Upper lobe of left lung (tissue), 4 donors: Measurements from ENCODE around the gene SMOC2.

Source experiments
- POLR2A ChIP-seq, 4 donors: fragments of 450-650 bp; IDR thresholded peaks; one replicate each; pipeline ENCODE4 v1.5.1; 2016 to 2017; ENCODE audit warnings: antibody characterized with exemption in 4 of 4, mild to moderate bottlenecking in 2 of 4
- POLR2AphosphoS5 ChIP-seq, 2 donors: sonication (generic); formaldehyde crosslinking; IDR thresholded peaks; one replicate each; pipeline ENCODE4 v1.5.1; 2017; ENCODE audit warnings: antibody characterized with exemption in 2 of 2
- TF ChIP-seq, protein P1 (sequence below), 6 experiments: fragments of 450-650 bp in 4 of 6; fragments of 200-600 bp in 2 of 6; sonication (generic) in 2 of 6; IDR thresholded peaks; one replicate each; pipeline ENCODE4 v1.5.1; 2016 to 2019; ENCODE audit warnings: antibody characterized with exemption in 6 of 6

DNA sequence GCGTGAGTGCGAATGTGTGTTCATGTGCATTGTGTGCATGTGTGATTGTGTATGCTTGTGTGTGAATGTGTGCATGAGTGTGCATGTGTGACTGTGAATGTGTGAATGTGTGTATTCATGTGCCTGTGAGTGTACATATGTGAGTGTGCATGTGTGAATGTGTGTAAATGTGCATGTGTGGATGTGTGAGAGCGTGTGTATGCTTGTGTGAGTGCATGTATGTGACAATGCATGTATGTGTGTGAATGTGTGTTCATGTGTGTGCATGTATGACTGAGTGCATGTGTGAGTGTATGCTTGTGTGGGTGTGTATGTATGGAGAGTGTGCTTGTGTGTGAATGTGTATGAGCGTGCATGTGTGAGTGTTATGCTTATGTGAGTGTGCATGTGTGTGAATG lies 77.4 kb downstream of the SMOC2 start:
- TF ChIP-seq, protein P1, sequence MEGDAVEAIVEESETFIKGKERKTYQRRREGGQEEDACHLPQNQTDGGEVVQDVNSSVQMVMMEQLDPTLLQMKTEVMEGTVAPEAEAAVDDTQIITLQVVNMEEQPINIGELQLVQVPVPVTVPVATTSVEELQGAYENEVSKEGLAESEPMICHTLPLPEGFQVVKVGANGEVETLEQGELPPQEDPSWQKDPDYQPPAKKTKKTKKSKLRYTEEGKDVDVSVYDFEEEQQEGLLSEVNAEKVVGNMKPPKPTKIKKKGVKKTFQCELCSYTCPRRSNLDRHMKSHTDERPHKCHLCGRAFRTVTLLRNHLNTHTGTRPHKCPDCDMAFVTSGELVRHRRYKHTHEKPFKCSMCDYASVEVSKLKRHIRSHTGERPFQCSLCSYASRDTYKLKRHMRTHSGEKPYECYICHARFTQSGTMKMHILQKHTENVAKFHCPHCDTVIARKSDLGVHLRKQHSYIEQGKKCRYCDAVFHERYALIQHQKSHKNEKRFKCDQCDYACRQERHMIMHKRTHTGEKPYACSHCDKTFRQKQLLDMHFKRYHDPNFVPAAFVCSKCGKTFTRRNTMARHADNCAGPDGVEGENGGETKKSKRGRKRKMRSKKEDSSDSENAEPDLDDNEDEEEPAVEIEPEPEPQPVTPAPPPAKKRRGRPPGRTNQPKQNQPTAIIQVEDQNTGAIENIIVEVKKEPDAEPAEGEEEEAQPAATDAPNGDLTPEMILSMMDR (IDR thresholded peaks at IDR 0.05), result no peak
- TF ChIP-seq POLR2A (IDR thresholded peaks at IDR 0.05) (no peak), POLR2AphosphoS5 (IDR thresholded peaks at IDR 0.05) (no peak)
